Progenitor cell of endocrine pancreas (in vitro differentiated cells): ENCODE results near the gene BRICD5. TPM values are rescaled to one million over a fixed set of nuclear protein-coding genes. Genes with fewer than 3 reads are reported as not detected.

ENCODE experiments used
- DNase-seq: peaks from one replicate; pipeline ENCODE4 v3.0.0; 2021; ENCODE audit warnings: low spot score; ENCODE audit not compliant: unreplicated experiment
- H3K27ac Mint-ChIP-seq: 2 replicates; pipeline ENCODE4 v1.8.0; 2021; ENCODE audit warnings: mild to moderate bottlenecking, moderate library complexity, mixed read lengths
- H3K27me3 Mint-ChIP-seq: 2 replicates; pipeline ENCODE4 v1.8.0; 2021; ENCODE audit warnings: mixed read lengths
- H3K36me3 Mint-ChIP-seq: 2 replicates; pipeline ENCODE4 v1.8.0; 2022; ENCODE audit warnings: mixed read lengths; ENCODE audit not compliant: insufficient read depth
- H3K4me1 Mint-ChIP-seq: 2 replicates; pipeline ENCODE4 v1.8.0; 2021; ENCODE audit warnings: low read depth, mixed read lengths
- H3K4me3 Mint-ChIP-seq: 2 replicates; pipeline ENCODE4 v1.8.0; 2021; ENCODE audit warnings: low read depth, mild to moderate bottlenecking, moderate library complexity, mixed read lengths
- H3K9me3 Mint-ChIP-seq: 2 replicates; pipeline ENCODE4 v1.8.0; 2021; ENCODE audit warnings: low read depth, mixed read lengths
- total RNA-seq: library from RNA; stranded (reverse); gene quantifications from 2 replicates; pipeline ENCODE4 v1.2.1, GENCODE V29; 2021
- TF ChIP-seq, protein P1 (sequence below): fragments of 200-600 bp; sonication (generic); IDR thresholded peaks from one replicate; pipeline ENCODE4 v1.5.0; 2021; ENCODE audit warnings: antibody characterized with exemption, mild to moderate bottlenecking; ENCODE audit not compliant: unreplicated experiment

BRICD5 gene
- total RNA-seq, 1 donor from 2014 or later: 24.6 TPM

DNA sequence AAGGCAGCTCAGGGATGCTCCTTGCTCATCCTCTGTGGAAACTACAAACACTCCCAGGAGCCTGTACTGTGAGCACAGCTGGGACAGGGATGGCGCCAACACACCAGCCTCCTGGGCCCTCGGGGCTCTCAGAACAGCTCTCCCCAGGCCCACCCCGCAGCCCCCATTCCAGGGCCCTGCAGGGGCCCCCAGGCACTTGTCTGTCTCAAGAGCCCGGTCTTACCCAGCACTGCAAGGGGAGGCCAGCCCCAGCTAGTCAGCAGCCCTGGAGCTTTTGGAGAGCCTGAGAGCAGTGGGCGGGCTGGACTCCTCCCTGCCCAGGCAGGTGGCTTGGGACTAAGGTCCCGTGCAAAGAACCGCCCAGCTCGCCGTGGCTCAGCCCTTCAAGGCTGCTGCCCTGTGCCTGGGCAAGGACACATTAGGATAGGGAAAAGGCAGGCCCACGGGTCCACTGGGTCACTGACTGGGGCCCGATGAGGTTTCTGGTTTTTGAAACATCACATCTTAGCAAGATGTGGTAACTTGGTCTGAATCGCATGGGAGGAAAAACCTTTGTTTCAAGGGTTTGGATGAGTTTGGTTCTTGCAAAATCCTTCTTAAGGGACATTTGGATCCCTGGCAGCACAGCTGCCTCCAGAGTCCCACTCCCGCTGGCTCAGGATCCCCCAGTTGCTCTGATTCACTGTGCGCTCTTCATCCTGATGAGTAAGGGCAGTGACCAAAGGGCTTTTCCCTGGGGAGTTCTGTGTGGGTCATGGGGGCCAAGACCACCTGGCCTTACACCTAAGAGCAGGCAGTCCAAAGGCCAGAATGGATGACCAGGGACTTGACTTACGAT, 28.4 kb upstream of the BRICD5 start:
- TF ChIP-seq, protein P1, sequence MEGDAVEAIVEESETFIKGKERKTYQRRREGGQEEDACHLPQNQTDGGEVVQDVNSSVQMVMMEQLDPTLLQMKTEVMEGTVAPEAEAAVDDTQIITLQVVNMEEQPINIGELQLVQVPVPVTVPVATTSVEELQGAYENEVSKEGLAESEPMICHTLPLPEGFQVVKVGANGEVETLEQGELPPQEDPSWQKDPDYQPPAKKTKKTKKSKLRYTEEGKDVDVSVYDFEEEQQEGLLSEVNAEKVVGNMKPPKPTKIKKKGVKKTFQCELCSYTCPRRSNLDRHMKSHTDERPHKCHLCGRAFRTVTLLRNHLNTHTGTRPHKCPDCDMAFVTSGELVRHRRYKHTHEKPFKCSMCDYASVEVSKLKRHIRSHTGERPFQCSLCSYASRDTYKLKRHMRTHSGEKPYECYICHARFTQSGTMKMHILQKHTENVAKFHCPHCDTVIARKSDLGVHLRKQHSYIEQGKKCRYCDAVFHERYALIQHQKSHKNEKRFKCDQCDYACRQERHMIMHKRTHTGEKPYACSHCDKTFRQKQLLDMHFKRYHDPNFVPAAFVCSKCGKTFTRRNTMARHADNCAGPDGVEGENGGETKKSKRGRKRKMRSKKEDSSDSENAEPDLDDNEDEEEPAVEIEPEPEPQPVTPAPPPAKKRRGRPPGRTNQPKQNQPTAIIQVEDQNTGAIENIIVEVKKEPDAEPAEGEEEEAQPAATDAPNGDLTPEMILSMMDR: no peak
- Mint-ChIP-seq H3K27ac (no peak overlapping the region), H3K27me3 (peaks cover 5% of the 10 kb centered on the region), H3K4me1 (no peaks in the 10 kb centered on the region), H3K36me3 (peaks cover 14% of the 10 kb centered on the region), H3K4me3 (no peak overlapping the region), H3K9me3 (no peaks in the 10 kb centered on the region)
- DNase-seq: no peak

GRCh38 chr16:2238150-2238837, 27.6 kb upstream of the BRICD5 start:
- Mint-ChIP-seq H3K27ac (no peak overlapping the region), H3K27me3 (peaks cover 5% of the 10 kb centered on the region), H3K4me3 (no peak overlapping the region), H3K36me3 (peaks cover 15% of the 10 kb centered on the region), H3K9me3 (no peaks in the 10 kb centered on the region), H3K4me1 (no peaks in the 10 kb centered on the region)
- DNase-seq: no peak
- TF ChIP-seq, protein P1: no peak

DNA sequence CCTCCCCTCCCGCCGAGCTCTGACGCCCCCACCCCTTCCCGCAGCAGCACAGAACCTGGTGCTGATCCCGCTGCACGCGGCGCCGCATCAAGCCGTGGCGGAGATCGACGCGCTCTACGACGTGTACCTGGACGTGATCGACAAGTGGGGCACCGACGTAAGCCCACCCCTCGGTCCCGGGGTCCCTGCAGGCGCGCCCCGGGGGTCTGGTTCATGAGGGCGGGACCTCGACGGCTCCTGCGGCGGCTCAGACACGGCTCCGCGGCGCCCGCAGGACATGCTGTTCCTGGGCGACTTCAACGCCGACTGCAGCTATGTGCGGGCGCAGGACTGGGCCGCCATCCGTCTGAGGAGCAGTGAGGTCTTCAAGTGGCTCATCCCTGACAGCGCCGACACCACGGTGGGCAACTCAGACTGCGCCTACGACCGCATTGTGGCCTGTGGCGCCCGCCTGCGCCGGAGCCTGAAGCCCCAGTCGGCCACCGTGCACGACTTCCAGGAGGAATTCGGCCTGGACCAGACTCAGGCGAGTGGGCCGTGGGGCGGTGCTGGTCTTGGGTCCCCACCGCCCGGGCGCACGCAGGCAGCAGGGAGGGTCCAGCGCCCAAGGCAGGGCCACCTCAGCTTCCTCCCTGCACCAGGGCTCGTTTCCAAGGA, 27.0 kb upstream of the BRICD5 start:
- H3K9me3 Mint-ChIP-seq: no peaks in the 10 kb centered on the region
- H3K36me3 Mint-ChIP-seq: peaks cover 15% of the 10 kb centered on the region
- H3K27ac Mint-ChIP-seq: no peak overlapping the region
- no peaks in the 10 kb centered on the region for H3K4me1 Mint-ChIP-seq
- H3K27me3 Mint-ChIP-seq: peaks cover 5% of the 10 kb centered on the region
- no peak for DNase-seq
- no peak overlapping the region for H3K4me3 Mint-ChIP-seq
- TF ChIP-seq, protein P1: no peak

DNA sequence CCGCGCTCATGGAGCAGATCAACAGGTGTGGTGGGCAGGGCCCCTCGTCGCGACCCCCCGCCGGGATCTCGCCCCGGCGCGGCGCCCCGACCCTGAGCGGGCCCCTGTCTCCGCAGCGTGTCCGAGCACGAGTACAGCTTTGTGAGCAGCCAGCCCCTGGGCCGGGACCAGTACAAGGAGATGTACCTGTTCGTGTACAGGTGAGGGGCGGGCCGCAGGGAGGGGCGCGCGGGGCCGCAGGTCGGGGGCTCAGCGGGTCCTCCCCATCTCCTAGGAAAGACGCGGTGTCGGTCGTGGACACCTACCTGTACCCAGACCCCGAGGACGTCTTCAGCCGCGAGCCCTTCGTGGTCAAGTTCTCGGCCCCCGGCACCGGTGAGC, 26.4 kb upstream of the BRICD5 start:
- Mint-ChIP-seq H3K4me1 (no peaks in the 10 kb centered on the region), H3K4me3 (no peak overlapping the region), H3K36me3 (peaks cover 12% of the 10 kb centered on the region), H3K27me3 (peaks cover 5% of the 10 kb centered on the region), H3K9me3 (no peaks in the 10 kb centered on the region), H3K27ac (no peak overlapping the region)
- no peak for DNase-seq
- TF ChIP-seq, protein P1: no peak

GRCh38 chr16:2236337-2237101, 25.9 kb upstream of the BRICD5 start, which contains the start of gene DNASE1L2:
DNASE1L2 (plus strand) TSS chr16:2236444; CDS start chr16:2236817, 373 bp downstream.
- Mint-ChIP-seq H3K4me1 (no peaks in the 10 kb centered on the region), H3K27ac (no peak within 1 kb of the TSS), H3K36me3 (peaks cover 12% of the 10 kb centered on the region), H3K9me3 (no peaks in the 10 kb centered on the region), H3K27me3 (peaks cover 5% of the 10 kb centered on the region), H3K4me3 (no peak within 1 kb of the TSS)
- TF ChIP-seq, protein P1: no peak
- no peak for DNase-seq
